GM12873 (cell line): ENCODE results near the gene MBL2.

Experiments used
- CTCF ChIP-seq: IDR thresholded peaks from 2 replicates; pipeline ENCODE4 v1.5.1; 2012; ENCODE audit warnings: low read depth, mild to moderate bottlenecking, moderate library complexity, low read length, control low read depth; ENCODE audit not compliant: insufficient read depth; ENCODE audit errors: missing control alignments

The MBL2 gene

GRCh38 chr10:52757773-52758172, 14.8 kb downstream of the MBL2 start:
- TF ChIP-seq CTCF = no peak

- no peak for TF ChIP-seq CTCF
These were observed 15.6 kb downstream of the MBL2 start for GRCh38 chr10:52756966-52757365.

- TF ChIP-seq CTCF = no peak
These were observed 16.3 kb downstream of the MBL2 start for GRCh38 chr10:52756295-52756694.

- no peak for TF ChIP-seq CTCF
These were observed 17.1 kb downstream of the MBL2 start for GRCh38 chr10:52755297-52756062.

- TF ChIP-seq CTCF = no peak
These were observed 19.7 kb downstream of the MBL2 start for GRCh38 chr10:52752801-52753445.

GRCh38 chr10:52752261-52752660, 20.3 kb downstream of the MBL2 start:
- no peak for TF ChIP-seq CTCF

GRCh38 chr10:52751337-52751736, 21.2 kb downstream of the MBL2 start:
- TF ChIP-seq CTCF = no peak
